TTC549 (cell line): ENCODE measurements around the gene APC.
"Not testable (repeated sequence)": the region's sequence is repeated elsewhere in the genome, so short reads cannot be mapped to it uniquely, and the experiment has no call there.

Experiments used
- FAIRE-seq: peaks from 2 replicates; lab custom pipeline; 2012; peaks lifted over from hg19 to GRCh38; lab: Jason Lieb, UNC

The APC gene

GRCh38 chr5:112787896-112788295 lies 50.2 kb downstream of the APC start:
- no peak for FAIRE-seq

- FAIRE-seq: no peak
These were observed 55.5 kb downstream of the APC start for GRCh38 chr5:112793201-112793600.

- FAIRE-seq: no peak
These were observed 56.7 kb downstream of the APC start for GRCh38 chr5:112794410-112794809.

GRCh38 chr5:112795342-112795741 lies 57.7 kb downstream of the APC start:
- FAIRE-seq: no peak

- no peak for FAIRE-seq
These were observed 58.4 kb downstream of the APC start for GRCh38 chr5:112795944-112796678.

- no peak for FAIRE-seq
These were observed 62.0 kb downstream of the APC start for GRCh38 chr5:112799661-112800060.

GRCh38 chr5:112800891-112801290 lies 63.2 kb downstream of the APC start:
- FAIRE-seq: no peak

GRCh38 chr5:112811023-112811422 lies 73.3 kb downstream of the APC start:
- FAIRE-seq: no peak

GRCh38 chr5:112812549-112812948 lies 74.9 kb downstream of the APC start:
- no peak for FAIRE-seq

- FAIRE-seq: no peak
These were observed 82.6 kb downstream of the APC start for GRCh38 chr5:112820246-112820645.

- no peak for FAIRE-seq
These were observed 84.8 kb downstream of the APC start for GRCh38 chr5:112822456-112822855.

- no peak for FAIRE-seq
These were observed 85.5 kb downstream of the APC start for GRCh38 chr5:112823181-112823580.

- FAIRE-seq: no peak
These were observed 86.0 kb downstream of the APC start for GRCh38 chr5:112823656-112824055.

GRCh38 chr5:112824197-112824596 lies 86.5 kb downstream of the APC start:
- FAIRE-seq: no peak

GRCh38 chr5:112830378-112830777 lies 92.7 kb downstream of the APC start:
- no peak for FAIRE-seq

GRCh38 chr5:112833971-112834370 lies 96.3 kb downstream of the APC start:
- FAIRE-seq: no peak

- FAIRE-seq: no peak
These were observed 106.8 kb downstream of the APC start for GRCh38 chr5:112844489-112844888.

- no peak for FAIRE-seq
These were observed 108.9 kb downstream of the APC start for GRCh38 chr5:112846556-112846955.

GRCh38 chr5:112847306-112847705 lies 109.6 kb downstream of the APC start:
- no peak for FAIRE-seq

GRCh38 chr5:112848116-112848811 lies 110.6 kb downstream of the APC start:
- peak; percentile 75 for FAIRE-seq

GRCh38 chr5:112849912-112850311 lies 112.2 kb downstream of the APC start:
- no peak for FAIRE-seq

GRCh38 chr5:112854651-112855050 lies 117.0 kb downstream of the APC start:
- no peak for FAIRE-seq

- no peak for FAIRE-seq
These were observed 120.2 kb downstream of the APC start for GRCh38 chr5:112857866-112858265.

GRCh38 chr5:112860571-112860928 lies 122.9 kb downstream of the APC start:
- not testable (repeated sequence) for FAIRE-seq
